Mucosa of descending colon (tissue), 3 donors: Measurements from ENCODE around the gene HS6ST2. TPM values are rescaled to one million over a fixed set of nuclear protein-coding genes. Genes with fewer than 3 reads are reported as not detected.

Source experiments
- ATAC-seq: fragments of 200-7000 bp; cut with Tn5 transposase; one replicate; pipeline ENCODE4 v1.9.1; 2020; ENCODE audit warnings: mild to moderate bottlenecking, moderate library complexity
- DNase-seq, 3 donors: peaks; one replicate each; pipeline ENCODE4 v3.0.0-alpha.2; 2020
- H3K36me3 ChIP-seq: fragments of 200-600 bp; one replicate; pipeline ENCODE4 v1.8.0; 2021; ENCODE audit warnings: low read depth, mild to moderate bottlenecking
- H3K4me1 ChIP-seq: fragments of 200-600 bp; one replicate; pipeline ENCODE4 v1.8.0; 2021; ENCODE audit warnings: low read depth, mild to moderate bottlenecking
- H3K4me3 ChIP-seq: fragments of 200-600 bp; one replicate; pipeline ENCODE4 v1.8.0; 2021; ENCODE audit warnings: mild to moderate bottlenecking
- H3K9me3 ChIP-seq: fragments of 200-600 bp; one replicate; pipeline ENCODE4 v1.8.0; 2021; ENCODE audit warnings: mild to moderate bottlenecking
- CTCF ChIP-seq: fragments of 200-600 bp; IDR thresholded peaks from one replicate; pipeline ENCODE4 v1.8.0; 2022; ENCODE audit warnings: antibody characterized with exemption, mild to moderate bottlenecking
- intact Hi-C, 2 donors: fragments of 100-400 bp; cut with DNase I in 1 of 2; cut with micrococcal nuclease in 1 of 2; formaldehyde crosslinking; loops; one replicate each; pipeline versions ENCODE4 v1.11.0 to v1.11.1; 2022; cut with DNase I, micrococcal nuclease
- total RNA-seq, 3 donors: library from RNA; stranded (reverse); fragmentation: NEBNext Ultra II Directional in 2 of 3; extraction: Animal tissue kit (Norgen Biotek cat#: 25700) in 2 of 3; gene quantifications; one replicate each; pipeline versions ENCODE4 v1.2.1 to v1.2.4, GENCODE V29; 2021 to 2023
- donor health status: DM: no; HTN: no; CAD: no; lungs with moderate emphysema.
- donor health status: DM: no; HTN: no; CAD: no.
- donor health status: DM: no; HTN: yes; CAD: no.

Gene HS6ST2
- total RNA-seq, 3 donors from 2014 or later = 0.38 to 1.5 (median 0.52) TPM

- Histone ChIP-seq H3K4me3 (no peak overlapping the region), H3K4me1 (no peaks in the 10 kb centered on the region), H3K9me3 (no peaks in the 10 kb centered on the region), H3K36me3 (no peaks in the 10 kb centered on the region)
- DNase-seq (no peak), ATAC-seq (no peak)
- no peak for TF ChIP-seq CTCF
- intact Hi-C loops = no loop called here
Observed at GRCh38 chrX:132730266-132730665, 228.2 kb downstream of the HS6ST2 start.

DNA sequence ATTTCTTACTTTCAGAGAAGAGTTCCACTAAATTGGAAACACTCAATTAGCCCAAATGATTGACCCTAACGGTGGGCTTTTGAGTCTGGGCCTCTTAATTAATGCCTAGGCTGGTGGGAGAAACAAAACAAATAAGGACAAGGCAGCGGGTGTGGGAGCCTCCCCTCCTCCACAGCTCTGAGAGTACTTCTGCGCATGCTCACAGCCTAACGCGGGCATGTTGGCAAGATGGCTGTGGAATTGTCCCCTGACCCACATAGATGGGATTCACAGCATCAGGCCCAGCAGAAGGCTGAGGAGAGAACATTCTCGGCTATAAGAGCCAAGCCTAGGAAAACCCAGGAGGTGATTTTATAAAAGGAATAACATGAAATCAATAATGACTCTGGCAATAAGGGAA is 230.1 kb downstream of the HS6ST2 start:
- H3K9me3 ChIP-seq = no peaks in the 10 kb centered on the region
- no peaks in the 10 kb centered on the region for H3K4me1 ChIP-seq
- H3K36me3 ChIP-seq = no peaks in the 10 kb centered on the region
- DNase-seq = no peak
- TF ChIP-seq CTCF = no peak
- intact Hi-C loops = no loop called here
- H3K4me3 ChIP-seq = no peak overlapping the region
- no peak for ATAC-seq

GRCh38 chrX:132718431-132718958 is 239.9 kb downstream of the HS6ST2 start:
- no peak for TF ChIP-seq CTCF
- Histone ChIP-seq H3K4me1 (no peaks in the 10 kb centered on the region), H3K9me3 (no peaks in the 10 kb centered on the region), H3K4me3 (no peak overlapping the region), H3K36me3 (no peaks in the 10 kb centered on the region)
- ATAC-seq (no peak), DNase-seq (no peak)
- intact Hi-C loops = no loop called here

- no peaks in the 10 kb centered on the region for H3K36me3 ChIP-seq
- H3K9me3 ChIP-seq = no peaks in the 10 kb centered on the region
- ATAC-seq = no peak
- no peak for TF ChIP-seq CTCF
- H3K4me3 ChIP-seq = no peak overlapping the region
- no peaks in the 10 kb centered on the region for H3K4me1 ChIP-seq
- DNase-seq = no peak
- intact Hi-C loops = no loop called here
Observed at GRCh38 chrX:132716006-132716405, 242.4 kb downstream of the HS6ST2 start.

- no peaks in the 10 kb centered on the region for H3K4me1 ChIP-seq
- no peak for TF ChIP-seq CTCF
- H3K36me3 ChIP-seq = no peaks in the 10 kb centered on the region
- no peak for ATAC-seq
- no peaks in the 10 kb centered on the region for H3K9me3 ChIP-seq
- intact Hi-C loops = no loop called here
- no peak for DNase-seq
- no peak overlapping the region for H3K4me3 ChIP-seq
Observed at GRCh38 chrX:132714913-132715312, 243.5 kb downstream of the HS6ST2 start.

DNA sequence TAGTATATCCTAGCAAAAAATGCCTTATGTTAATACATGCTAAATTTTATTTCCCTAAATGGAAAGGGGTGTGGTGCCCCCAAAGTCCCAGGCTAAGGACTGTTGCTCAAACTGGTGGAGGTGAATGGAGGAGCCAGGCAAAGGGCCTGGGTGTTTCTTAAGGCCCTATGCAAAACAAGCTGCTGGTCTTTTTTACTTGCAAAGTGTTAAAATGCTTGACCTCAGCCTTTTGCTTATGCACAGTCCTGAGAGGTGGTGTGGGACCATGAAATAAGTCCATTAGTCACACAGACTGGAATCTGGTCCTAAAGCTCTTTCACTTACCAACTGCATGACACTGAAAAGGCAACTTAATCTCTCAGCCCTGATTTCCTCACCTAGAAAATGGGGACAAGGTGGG is 246.1 kb downstream of the HS6ST2 start:
- no peak for TF ChIP-seq CTCF
- H3K4me1 ChIP-seq = no peaks in the 10 kb centered on the region
- H3K36me3 ChIP-seq = no peaks in the 10 kb centered on the region
- H3K9me3 ChIP-seq = no peaks in the 10 kb centered on the region
- H3K4me3 ChIP-seq = no peak overlapping the region
- ATAC-seq = no peak
- DNase-seq = no peak
- intact Hi-C loops = no loop called here
